H9 (cell line): Measurements from ENCODE around the gene EEF1E1. TPM values are rescaled to one million over a fixed set of nuclear protein-coding genes. Genes with fewer than 3 reads are reported as not detected.

Experiments used
- DNase-seq: peaks from one replicate; pipeline ENCODE4 v3.0.0-alpha.2; 2017
- H2AFZ ChIP-seq: one replicate; pipeline ENCODE4 v1.6.1; 2013; ENCODE audit warnings: mild to moderate bottlenecking, low read length, control low read depth, moderate library complexity
- H2AK5ac ChIP-seq: 2 replicates; pipeline ENCODE4 v1.6.1; 2013; ENCODE audit warnings: low read length, control low read depth, mixed read lengths; ENCODE audit not compliant: insufficient read length
- H2BK120ac ChIP-seq: one replicate; pipeline ENCODE4 v1.6.1; 2013; ENCODE audit warnings: low read depth, mild to moderate bottlenecking, low read length, control low read depth, inconsistent platforms; ENCODE audit not compliant: poor library complexity, severe bottlenecking
- H2BK12ac ChIP-seq: 2 replicates; pipeline ENCODE4 v1.6.1; 2013; ENCODE audit warnings: low read length, control low read depth, mixed read lengths, low read depth; ENCODE audit not compliant: insufficient read length
- H2BK15ac ChIP-seq: 2 replicates; pipeline ENCODE4 v1.6.1; 2013; ENCODE audit warnings: low read depth, low read length, control low read depth
- H2BK20ac ChIP-seq: one replicate; pipeline ENCODE4 v1.6.1; 2013; ENCODE audit warnings: low read depth, mild to moderate bottlenecking, low read length, control low read depth, inconsistent platforms; ENCODE audit not compliant: poor library complexity, severe bottlenecking
- H2BK5ac ChIP-seq: 2 replicates; pipeline ENCODE4 v1.6.1; 2013; ENCODE audit warnings: low read length, control low read depth, mixed read lengths; ENCODE audit not compliant: insufficient read length
- H3K14ac ChIP-seq: 2 replicates; pipeline ENCODE4 v1.6.1; 2013; ENCODE audit warnings: low read length, control low read depth; ENCODE audit not compliant: insufficient read depth
- H3K18ac ChIP-seq: 2 replicates; pipeline ENCODE4 v1.6.1; 2013; ENCODE audit warnings: low read depth, mild to moderate bottlenecking, mixed read lengths, low read length, control low read depth; ENCODE audit not compliant: insufficient read length
- H3K23ac ChIP-seq: 2 replicates; pipeline ENCODE4 v1.6.1; 2013; ENCODE audit warnings: low read length, control low read depth, mixed read lengths, low read depth; ENCODE audit not compliant: insufficient read length
- H3K23me2 ChIP-seq: 2 replicates; pipeline ENCODE4 v1.6.1; 2013; ENCODE audit warnings: low read depth, mild to moderate bottlenecking, mixed read lengths, low read length, control low read depth; ENCODE audit not compliant: insufficient read length, poor library complexity, severe bottlenecking
- H3K27ac ChIP-seq: 2 replicates; pipeline ENCODE4 v1.5.1; 2013; ENCODE audit warnings: low read length, control low read depth, mixed read lengths, low read depth; ENCODE audit not compliant: insufficient read length
- H3K27me3 ChIP-seq: 2 replicates; pipeline ENCODE4 v1.6.1; 2013; ENCODE audit warnings: low read length, control low read depth, inconsistent platforms; ENCODE audit not compliant: insufficient read depth
- H3K4ac ChIP-seq: 2 replicates; pipeline ENCODE4 v1.6.1; 2013; ENCODE audit warnings: low read depth, mild to moderate bottlenecking, control low read depth, inconsistent platforms, low read length, moderate library complexity
- H3K4me1 ChIP-seq: 2 replicates; pipeline ENCODE4 v1.6.1; 2013; ENCODE audit warnings: low read length, control low read depth, inconsistent platforms; ENCODE audit not compliant: insufficient read depth
- H3K4me2 ChIP-seq: 2 replicates; pipeline ENCODE4 v1.6.1; 2013; ENCODE audit warnings: low read length, control low read depth, mixed read lengths; ENCODE audit not compliant: insufficient read length, insufficient read depth
- H3K56ac ChIP-seq: 2 replicates; pipeline ENCODE4 v1.6.1; 2013; ENCODE audit warnings: low read depth, mild to moderate bottlenecking, mixed read lengths, low read length, control low read depth; ENCODE audit not compliant: insufficient read length
- H3K79me1 ChIP-seq: 2 replicates; pipeline ENCODE4 v1.6.1; 2013; ENCODE audit warnings: low read depth, mild to moderate bottlenecking, moderate library complexity, low read length, control low read depth, inconsistent platforms; ENCODE audit not compliant: insufficient read depth, poor library complexity, severe bottlenecking
- H3K79me2 ChIP-seq: 2 replicates; pipeline ENCODE4 v1.6.1; 2013; ENCODE audit warnings: low read length, control low read depth, inconsistent platforms; ENCODE audit not compliant: insufficient read depth
- H3K9ac ChIP-seq: 2 replicates; pipeline ENCODE4 v1.6.1; 2013; ENCODE audit warnings: low read length, control low read depth, mixed read lengths; ENCODE audit not compliant: insufficient read length; ENCODE audit errors: extremely low read depth
- H3K9me3 ChIP-seq: one replicate; pipeline ENCODE4 v1.6.1; 2013; ENCODE audit warnings: low read depth, low read length, inconsistent platforms; ENCODE audit not compliant: control insufficient read depth
- H3T11ph ChIP-seq: one replicate; pipeline ENCODE4 v1.6.1; 2013; ENCODE audit warnings: mild to moderate bottlenecking, low read length, control low read depth, inconsistent platforms
- H4K20me1 ChIP-seq: one replicate; pipeline ENCODE4 v1.6.1; 2013; ENCODE audit not compliant: control insufficient read depth, insufficient read length, insufficient read depth
- H4K5ac ChIP-seq: 2 replicates; pipeline ENCODE4 v1.6.1; 2013; ENCODE audit warnings: low read depth, mild to moderate bottlenecking, mixed read lengths, low read length, control low read depth; ENCODE audit not compliant: insufficient read length
- H4K8ac ChIP-seq: replicated peaks from 2 replicates; pipeline ENCODE4 v1.6.1; 2013; ENCODE audit warnings: low read length, control low read depth, mixed read lengths, low read depth; ENCODE audit not compliant: insufficient read length
- H4K91ac ChIP-seq: 2 replicates; pipeline ENCODE4 v1.6.1; 2013; ENCODE audit warnings: low read depth, mild to moderate bottlenecking, moderate library complexity, mixed read lengths, low read length, control low read depth; ENCODE audit not compliant: insufficient read length
- H3K27ac Mint-ChIP-seq, 3 experiments: 2 replicates in 2 of 3; 3 replicates in 1 of 3; pipeline ENCODE4 v1.8.0; 2020 to 2021; ENCODE audit warnings: mixed read lengths in 3 of 3, mild to moderate bottlenecking in 1 of 3, moderate library complexity in 1 of 3
- H3K27me3 Mint-ChIP-seq: 2 replicates; pipeline ENCODE4 v1.8.0; 2021; ENCODE audit warnings: low read depth, mild to moderate bottlenecking, moderate library complexity, mixed read lengths
- H3K36me3 Mint-ChIP-seq, 3 experiments: 2 replicates in 2 of 3; 3 replicates in 1 of 3; pipeline ENCODE4 v1.8.0; 2020 to 2021; ENCODE audit warnings: low read depth in 3 of 3, mixed read lengths in 3 of 3; ENCODE audit not compliant: insufficient read depth in 1 of 3
- H3K4me1 Mint-ChIP-seq, 2 experiments: 2 replicates each; pipeline ENCODE4 v1.8.0; 2020; ENCODE audit warnings: mixed read lengths in 2 of 2
- H3K4me3 Mint-ChIP-seq, 2 experiments: 2 replicates in 1 of 2; 3 replicates in 1 of 2; pipeline ENCODE4 v1.8.0; 2020 to 2021; ENCODE audit warnings: mild to moderate bottlenecking in 2 of 2, mixed read lengths in 2 of 2, moderate library complexity in 1 of 2
- H3K9me3 Mint-ChIP-seq, 2 experiments: 2 replicates in 1 of 2; 3 replicates in 1 of 2; pipeline ENCODE4 v1.8.0; 2020; ENCODE audit warnings: mild to moderate bottlenecking in 2 of 2, mixed read lengths in 2 of 2, moderate library complexity in 1 of 2
- CTCF ChIP-seq: fragments of 200-600 bp; sonication (generic); conservative IDR thresholded peaks from 3 replicates; pipeline ENCODE4 v1.8.0; 2021; ENCODE audit warnings: antibody characterized with exemption, mild to moderate bottlenecking
- WGBS: extraction: QIAGEN DNeasy Blood & Tissue Kit; methylation state at CpG from one replicate; pipeline ENCODE4 v1.1.7; 2013; ENCODE audit warnings: missing lambda C conversion rate, low lambda C conversion rate, mixed read lengths; ENCODE audit not compliant: insufficient read length; ENCODE audit errors: extremely low coverage; 5-methylcytosine and 5-hydroxymethylcytosine counted together
- total RNA-seq: library from RNA; stranded (reverse); gene quantifications from 2 replicates; pipeline ENCODE4 v1.2.1, GENCODE V29; 2021

The EEF1E1 gene
- total RNA-seq, 1 experiment from 2014 or later = 71.8 TPM

GRCh38 chr6:8086755-8087306, 15.5 kb downstream of the EEF1E1 start:
- H3K4ac ChIP-seq = no peak overlapping the region

More at GRCh38 chr6:8086755-8087306, 15.5 kb downstream of the EEF1E1 start:
- Histone ChIP-seq H3K56ac (no peak overlapping the region), H3T11ph (no peak overlapping the region), H3K9ac (no peak overlapping the region), H3K79me2 (peaks cover 4% of the 10 kb centered on the region; the same call in 1 of the 2 replicates), H3K79me1 (peaks cover 9% of the 10 kb centered on the region), H3K23ac (no peak overlapping the region), H4K8ac (no peak overlapping the region), H3K18ac (no peak overlapping the region), H2BK120ac (no peak overlapping the region), H3K27ac (no peak overlapping the region), H3K23me2 (no peaks in the 10 kb centered on the region), H3K9me3 (peaks cover 11% of the 10 kb centered on the region), H3K14ac (no peak overlapping the region), H2BK12ac (no peak overlapping the region), H3K4me2 (no peak overlapping the region), H4K91ac (no peak overlapping the region), H3K27me3 (no peaks in the 10 kb centered on the region), H4K20me1 (no peaks in the 10 kb centered on the region), H2BK15ac (no peak overlapping the region), H2BK5ac (no peak overlapping the region), H2BK20ac (no peak overlapping the region), H4K5ac (no peak overlapping the region), H2AK5ac (no peak overlapping the region), H3K4me1 (peaks cover 2% of the 10 kb centered on the region; the same call in 1 of the 2 replicates), H2AFZ (no peak overlapping the region)
- H3K9me3 Mint-ChIP-seq = peaks cover 16 to 20% of the 10 kb centered on the region in 2 experiments
- DNase-seq = no peak
- peak overlapping the region in 2 of 3 experiments; percentile 18 to 41; a peak in 4 of 7 replicates for H3K27ac Mint-ChIP-seq
- no peak for TF ChIP-seq CTCF
- H3K4me3 Mint-ChIP-seq = no peak overlapping the region
- H3K4me1 Mint-ChIP-seq = peaks cover 4 to 10% of the 10 kb centered on the region in 2 experiments
- no CpG with 5 or more reads among the region's 9 CpGs for WGBS
- peaks cover 51 to 66% (median 60%) of the 10 kb centered on the region in 3 experiments for H3K36me3 Mint-ChIP-seq
- H3K27me3 Mint-ChIP-seq = no peaks in the 10 kb centered on the region
